GM18520 (cell line): ENCODE measurements around the gene MRPL42.
"Not testable (repeated sequence)": the region's sequence is repeated elsewhere in the genome, so short reads cannot be mapped to it uniquely, and the experiment has no call there.

Source experiments
- ATAC-seq: cut with Tn5 transposase; IDR thresholded peaks from one replicate; pipeline ENCODE4 v1.9.1; 2021; ENCODE audit not compliant: unreplicated experiment

The MRPL42 gene

GRCh38 chr12:93540466-93540865 lies 73.2 kb downstream of the MRPL42 start:
- ATAC-seq, result no peak

- no peak for ATAC-seq
Observed at GRCh38 chr12:93541578-93542225, 74.4 kb downstream of the MRPL42 start.

GRCh38 chr12:93547778-93548177 lies 80.5 kb downstream of the MRPL42 start:
- ATAC-seq, result no peak

GRCh38 chr12:93549174-93549573 lies 81.9 kb downstream of the MRPL42 start:
- no peak for ATAC-seq

- ATAC-seq, result no peak
Observed at GRCh38 chr12:93550748-93551611, 83.7 kb downstream of the MRPL42 start.

GRCh38 chr12:93552427-93552826 lies 85.1 kb downstream of the MRPL42 start:
- no peak for ATAC-seq

GRCh38 chr12:93557879-93558278 lies 90.6 kb downstream of the MRPL42 start:
- not testable (repeated sequence) for ATAC-seq

- not testable (repeated sequence) for ATAC-seq
Observed at GRCh38 chr12:93558685-93559084, 91.4 kb downstream of the MRPL42 start.

- no peak for ATAC-seq
Observed at GRCh38 chr12:93563807-93564538, 96.7 kb downstream of the MRPL42 start.

- ATAC-seq, result no peak
Observed at GRCh38 chr12:93565760-93566159, 98.4 kb downstream of the MRPL42 start.
